Astrocyte (in vitro differentiated cells and primary cell): ENCODE measurements around the gene SRF.

Experiments
- EZH2 ChIP-seq: IDR thresholded peaks from 2 replicates; pipeline ENCODE4 v1.6.1; 2012; ENCODE audit warnings: mild to moderate bottlenecking, low read length, inconsistent platforms; ENCODE audit not compliant: insufficient read depth
- TF ChIP-seq, protein P1 (sequence below): IDR thresholded peaks from 2 replicates; pipeline ENCODE4 v1.5.1; 2011; ENCODE audit warnings: low read depth, mild to moderate bottlenecking, inconsistent platforms, low read length, moderate library complexity; ENCODE audit not compliant: insufficient read depth

DNA sequence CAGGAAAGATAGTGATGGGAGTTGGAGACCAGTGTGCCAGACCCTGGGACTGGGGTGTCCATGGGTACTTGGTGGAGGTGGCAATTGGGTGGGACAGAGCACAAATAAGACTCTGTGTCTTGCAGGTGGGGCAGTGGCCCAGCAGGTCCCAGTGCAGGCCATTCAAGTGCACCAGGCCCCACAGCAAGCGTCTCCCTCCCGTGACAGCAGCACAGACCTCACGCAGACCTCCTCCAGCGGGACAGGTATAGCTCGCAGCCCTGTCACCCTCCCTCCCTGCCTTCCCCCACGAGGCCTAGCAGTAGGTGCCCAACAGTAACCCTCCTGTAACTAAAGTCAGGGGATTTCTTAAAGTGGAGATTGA lies 5.3 kb downstream of the SRF start:
- TF ChIP-seq, protein P1, sequence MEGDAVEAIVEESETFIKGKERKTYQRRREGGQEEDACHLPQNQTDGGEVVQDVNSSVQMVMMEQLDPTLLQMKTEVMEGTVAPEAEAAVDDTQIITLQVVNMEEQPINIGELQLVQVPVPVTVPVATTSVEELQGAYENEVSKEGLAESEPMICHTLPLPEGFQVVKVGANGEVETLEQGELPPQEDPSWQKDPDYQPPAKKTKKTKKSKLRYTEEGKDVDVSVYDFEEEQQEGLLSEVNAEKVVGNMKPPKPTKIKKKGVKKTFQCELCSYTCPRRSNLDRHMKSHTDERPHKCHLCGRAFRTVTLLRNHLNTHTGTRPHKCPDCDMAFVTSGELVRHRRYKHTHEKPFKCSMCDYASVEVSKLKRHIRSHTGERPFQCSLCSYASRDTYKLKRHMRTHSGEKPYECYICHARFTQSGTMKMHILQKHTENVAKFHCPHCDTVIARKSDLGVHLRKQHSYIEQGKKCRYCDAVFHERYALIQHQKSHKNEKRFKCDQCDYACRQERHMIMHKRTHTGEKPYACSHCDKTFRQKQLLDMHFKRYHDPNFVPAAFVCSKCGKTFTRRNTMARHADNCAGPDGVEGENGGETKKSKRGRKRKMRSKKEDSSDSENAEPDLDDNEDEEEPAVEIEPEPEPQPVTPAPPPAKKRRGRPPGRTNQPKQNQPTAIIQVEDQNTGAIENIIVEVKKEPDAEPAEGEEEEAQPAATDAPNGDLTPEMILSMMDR = no peak
- no peak for TF ChIP-seq EZH2
